ENCODE data around the gene KLF13.

KLF13 gene

DNA sequence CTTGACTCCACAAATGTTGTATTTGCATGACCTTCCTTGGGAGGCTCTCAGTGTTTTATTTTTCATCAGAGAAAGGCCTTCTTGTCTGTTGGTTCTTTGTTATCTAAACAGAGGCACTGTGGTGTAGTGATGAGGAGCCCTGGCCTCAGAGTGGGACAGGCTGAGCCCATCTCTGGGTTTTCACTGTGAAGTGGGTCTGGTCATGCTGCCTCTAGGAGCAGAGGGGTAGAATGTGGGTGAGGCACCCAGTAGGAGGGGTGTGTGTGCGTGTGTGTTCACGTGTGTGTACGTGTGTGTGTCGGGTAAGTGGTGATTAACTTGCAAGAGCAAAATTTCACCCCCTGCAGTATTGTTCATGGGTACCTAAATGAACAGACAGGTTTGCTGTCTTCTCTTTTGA is 14.4 kb downstream of the KLF13 start:
- Mint-ChIP-seq H3K9me3 (ENCODE audit: low read depth) (no peaks in the 10 kb centered on the region), H3K27me3 (no peaks in the 10 kb centered on the region), H3K4me1 (ENCODE audit: low read depth) (peaks cover 96% of the 10 kb centered on the region), H3K4me3 (peak overlapping the region; percentile 40), H3K27ac (peak overlapping the region; percentile 99), H3K36me3 (no peaks in the 10 kb centered on the region)

DNA sequence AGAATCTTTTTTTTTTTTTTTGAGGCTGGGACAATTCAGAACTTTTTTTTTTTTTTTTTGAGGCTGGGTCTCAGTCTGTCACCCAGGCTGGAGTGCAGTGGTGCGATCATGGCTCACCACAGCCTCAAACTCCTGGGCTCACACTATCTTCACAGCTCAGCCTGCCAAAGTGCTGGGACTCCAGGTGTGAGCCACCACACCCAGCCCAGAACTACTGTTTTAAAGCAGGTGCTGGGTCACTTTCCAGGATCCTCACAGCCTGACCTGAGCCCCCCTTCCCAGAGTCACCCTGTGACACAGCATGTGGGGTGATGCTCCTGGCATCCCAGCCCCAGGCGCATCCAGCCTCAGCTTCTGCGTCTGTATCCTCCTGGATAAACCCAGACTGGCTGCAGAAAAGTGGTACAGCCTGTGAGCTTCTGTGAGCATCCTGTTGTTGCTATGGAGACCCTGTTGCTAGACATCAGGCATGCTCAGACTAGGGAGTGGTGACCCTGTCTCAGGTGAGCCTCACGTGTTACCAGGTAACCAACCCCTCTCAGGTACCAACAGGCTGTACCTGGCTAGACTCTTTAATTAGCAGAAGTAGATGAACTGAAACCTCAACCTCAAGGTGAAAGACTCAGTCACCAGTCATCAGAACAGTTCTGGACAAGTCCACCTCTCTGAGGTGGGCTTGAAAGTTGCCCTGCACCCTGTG is 15.0 kb downstream of the KLF13 start:
- peak overlapping the region; percentile 99 for H3K27ac Mint-ChIP-seq
- peaks cover 96% of the 10 kb centered on the region for H3K4me1 Mint-ChIP-seq (ENCODE audit: low read depth)
- H3K27me3 Mint-ChIP-seq = no peaks in the 10 kb centered on the region
- H3K36me3 Mint-ChIP-seq = no peaks in the 10 kb centered on the region
- H3K4me3 Mint-ChIP-seq = peak overlapping the region; percentile 46
- H3K9me3 Mint-ChIP-seq (ENCODE audit: low read depth) = no peaks in the 10 kb centered on the region

GRCh38 chr15:31342381-31342780 is 15.7 kb downstream of the KLF13 start:
- H3K36me3 Mint-ChIP-seq = no peaks in the 10 kb centered on the region
- H3K27ac Mint-ChIP-seq = peak overlapping the region; percentile 99
- no peaks in the 10 kb centered on the region for H3K27me3 Mint-ChIP-seq
- peak overlapping the region; percentile 75 for H3K4me3 Mint-ChIP-seq
- H3K9me3 Mint-ChIP-seq (ENCODE audit: low read depth) = no peaks in the 10 kb centered on the region
- H3K4me1 Mint-ChIP-seq (ENCODE audit: low read depth) = peaks cover 95% of the 10 kb centered on the region

DNA sequence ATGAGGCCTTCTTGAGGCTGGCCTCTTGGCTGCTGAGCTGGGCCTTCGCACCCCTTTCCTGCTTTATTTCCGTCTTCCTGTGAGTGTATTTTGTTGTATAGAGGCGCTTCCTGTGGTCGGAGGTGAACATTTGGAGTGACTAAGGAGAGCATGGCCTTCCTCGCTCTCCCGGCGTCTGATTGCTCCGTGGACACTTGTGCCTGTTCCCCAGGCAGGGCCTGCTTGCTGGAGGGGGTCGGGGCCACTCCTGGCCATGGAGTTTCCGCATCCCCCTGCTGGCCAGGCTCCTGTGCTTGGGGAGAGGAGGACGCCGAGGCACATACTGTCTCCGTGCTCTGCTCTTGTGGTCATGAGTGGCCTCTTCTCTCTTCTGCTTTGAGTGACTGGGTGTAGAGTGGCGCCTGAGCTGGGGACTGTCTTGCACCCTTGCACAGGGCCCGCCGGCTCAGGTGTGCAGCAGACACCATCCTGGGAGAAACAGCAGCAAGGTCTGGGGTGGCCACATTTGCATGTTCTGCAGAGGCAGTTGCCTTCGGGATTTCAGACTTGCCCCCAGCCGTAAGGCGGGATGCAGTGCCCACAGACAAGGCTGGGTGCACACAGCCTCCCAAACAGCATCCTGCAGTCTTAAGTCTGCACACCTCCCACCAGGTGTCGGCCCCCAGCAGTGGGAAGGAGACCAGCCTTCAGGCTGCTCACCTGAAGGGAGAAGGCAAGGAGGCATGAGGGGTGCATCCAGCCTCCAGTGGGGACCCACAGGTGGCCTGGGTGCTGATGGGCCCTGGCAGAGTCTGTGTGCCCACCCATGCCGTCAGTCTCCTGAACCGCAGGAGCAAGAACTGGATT is 16.4 kb downstream of the KLF13 start:
- no peaks in the 10 kb centered on the region for H3K9me3 Mint-ChIP-seq (ENCODE audit: low read depth)
- peak overlapping the region; percentile 99 for H3K27ac Mint-ChIP-seq

DNA sequence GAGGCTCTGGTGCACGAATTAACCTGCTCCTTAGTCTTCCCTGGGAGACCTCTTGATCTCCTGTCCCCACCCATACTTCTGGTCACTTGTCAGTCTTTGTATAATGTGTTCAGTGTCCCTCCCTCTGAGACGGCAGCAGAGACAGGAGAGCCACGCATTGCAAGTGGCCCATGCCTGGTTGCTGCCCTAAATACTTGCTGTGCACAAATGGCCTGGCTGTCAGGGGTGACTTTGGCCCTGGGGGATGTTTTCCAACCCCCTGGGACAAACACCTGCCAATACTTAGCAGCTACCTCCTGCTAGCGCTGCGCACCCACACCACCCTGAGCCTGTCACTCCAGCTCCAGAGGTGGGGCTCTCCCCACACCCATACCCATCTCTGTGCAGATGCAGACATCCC is 17.2 kb downstream of the KLF13 start:
- Mint-ChIP-seq H3K4me3 (peak overlapping the region; percentile 71), H3K4me1 (ENCODE audit: low read depth) (peaks cover 95% of the 10 kb centered on the region), H3K27me3 (no peaks in the 10 kb centered on the region), H3K9me3 (ENCODE audit: low read depth) (no peaks in the 10 kb centered on the region), H3K36me3 (no peaks in the 10 kb centered on the region), H3K27ac (peak overlapping the region; percentile 99)

More for the DNA sequence above, 16.4 kb downstream of the KLF13 start:
- Mint-ChIP-seq H3K36me3 (no peaks in the 10 kb centered on the region), H3K27me3 (no peaks in the 10 kb centered on the region), H3K4me1 (ENCODE audit: low read depth) (peaks cover 95% of the 10 kb centered on the region), H3K4me3 (peak overlapping the region; percentile 75)

GRCh38 chr15:31344266-31344665 is 17.6 kb downstream of the KLF13 start:
- Mint-ChIP-seq H3K9me3 (ENCODE audit: low read depth) (no peaks in the 10 kb centered on the region), H3K4me3 (peak overlapping the region; percentile 71), H3K27me3 (no peaks in the 10 kb centered on the region), H3K27ac (peak overlapping the region; percentile 99), H3K36me3 (no peaks in the 10 kb centered on the region), H3K4me1 (ENCODE audit: low read depth) (peaks cover 95% of the 10 kb centered on the region)

- Mint-ChIP-seq H3K4me3 (peak overlapping the region; percentile 93), H3K36me3 (no peaks in the 10 kb centered on the region), H3K27me3 (no peaks in the 10 kb centered on the region), H3K9me3 (ENCODE audit: low read depth) (no peaks in the 10 kb centered on the region), H3K27ac (peak overlapping the region; percentile 99), H3K4me1 (ENCODE audit: low read depth) (peaks cover 94% of the 10 kb centered on the region)
Observed at GRCh38 chr15:31344823-31345605, 18.4 kb downstream of the KLF13 start.

DNA sequence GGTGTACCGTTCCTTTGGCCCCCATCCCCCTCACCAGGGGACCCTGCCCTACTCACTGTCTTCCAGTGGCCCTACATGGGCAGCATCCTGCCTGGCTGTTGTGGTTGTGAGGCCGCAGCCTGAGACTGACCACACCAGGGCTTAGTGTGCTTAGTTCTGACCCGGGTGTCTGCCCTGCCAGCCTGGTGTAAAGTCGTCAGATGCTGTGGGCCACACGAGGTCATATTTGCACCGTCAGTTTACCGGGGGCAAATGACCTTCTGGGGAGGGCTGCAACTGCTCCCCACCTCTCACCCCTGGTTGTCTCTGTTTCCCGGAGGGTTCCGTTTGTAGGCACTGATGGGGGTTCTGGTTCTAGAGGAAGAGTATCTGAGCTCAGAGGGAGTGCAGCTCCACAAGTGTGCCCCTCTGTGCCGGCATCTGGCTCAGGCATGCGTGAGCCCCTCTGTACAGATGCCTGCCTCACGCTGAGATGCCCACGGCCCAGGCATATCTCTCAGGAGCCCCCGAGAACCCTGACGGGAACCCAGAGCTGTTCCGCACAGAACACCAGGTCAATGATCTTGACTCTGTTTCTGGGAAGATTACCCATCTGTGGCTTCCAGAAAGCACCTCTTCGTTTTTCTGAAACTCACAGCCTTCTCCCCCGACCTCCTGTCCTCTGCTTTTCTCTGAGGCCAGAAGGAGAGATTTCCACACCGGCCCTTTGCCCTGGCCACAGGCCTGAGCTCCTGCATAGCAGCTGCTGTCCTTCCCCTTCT is 19.2 kb downstream of the KLF13 start:
- H3K27ac Mint-ChIP-seq = peak overlapping the region; percentile 99
- peaks cover 94% of the 10 kb centered on the region for H3K4me1 Mint-ChIP-seq (ENCODE audit: low read depth)
- no peaks in the 10 kb centered on the region for H3K36me3 Mint-ChIP-seq
- no peaks in the 10 kb centered on the region for H3K27me3 Mint-ChIP-seq
- H3K9me3 Mint-ChIP-seq (ENCODE audit: low read depth) = no peaks in the 10 kb centered on the region
- peak overlapping the region; percentile 93 for H3K4me3 Mint-ChIP-seq

DNA sequence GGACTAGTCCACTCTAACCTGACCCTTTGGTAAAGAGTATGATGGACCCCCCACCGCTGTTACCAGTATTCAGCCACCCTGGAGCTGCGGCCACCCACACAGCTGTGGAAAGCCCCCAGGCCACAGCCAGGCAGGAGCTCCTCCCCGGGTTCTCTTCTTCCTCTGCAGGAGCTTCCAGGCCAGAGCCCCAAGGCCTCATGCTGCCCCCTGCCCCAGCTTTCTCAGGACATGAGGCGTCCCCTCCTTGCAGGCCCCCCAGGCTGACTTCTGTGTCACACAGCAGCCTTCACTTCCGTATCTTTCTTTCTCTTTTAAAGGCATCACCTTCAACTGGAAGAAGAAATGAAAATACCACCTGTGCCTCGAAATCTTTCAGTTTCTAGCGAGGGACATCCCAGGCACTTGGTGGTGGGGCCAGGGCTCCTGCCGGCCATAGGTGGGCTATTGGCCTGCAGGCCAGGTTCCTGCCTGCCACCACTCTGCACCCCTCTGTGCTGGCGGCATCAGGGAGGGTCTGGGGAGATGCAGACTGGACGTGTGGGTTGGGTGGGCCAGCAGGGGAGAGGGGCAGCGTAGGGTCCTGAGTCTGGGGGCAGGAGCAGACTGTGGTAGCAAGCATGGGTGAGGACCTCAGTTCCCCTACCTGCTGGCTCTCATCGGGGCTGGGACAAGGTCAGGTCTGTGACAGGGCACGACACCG is 19.9 kb downstream of the KLF13 start:
- H3K36me3 Mint-ChIP-seq = no peaks in the 10 kb centered on the region
- no peaks in the 10 kb centered on the region for H3K27me3 Mint-ChIP-seq
- no peaks in the 10 kb centered on the region for H3K9me3 Mint-ChIP-seq (ENCODE audit: low read depth)
- H3K27ac Mint-ChIP-seq = peak overlapping the region; percentile 99
- H3K4me1 Mint-ChIP-seq (ENCODE audit: low read depth) = peaks cover 95% of the 10 kb centered on the region
- peak overlapping the region; percentile 93 for H3K4me3 Mint-ChIP-seq

DNA sequence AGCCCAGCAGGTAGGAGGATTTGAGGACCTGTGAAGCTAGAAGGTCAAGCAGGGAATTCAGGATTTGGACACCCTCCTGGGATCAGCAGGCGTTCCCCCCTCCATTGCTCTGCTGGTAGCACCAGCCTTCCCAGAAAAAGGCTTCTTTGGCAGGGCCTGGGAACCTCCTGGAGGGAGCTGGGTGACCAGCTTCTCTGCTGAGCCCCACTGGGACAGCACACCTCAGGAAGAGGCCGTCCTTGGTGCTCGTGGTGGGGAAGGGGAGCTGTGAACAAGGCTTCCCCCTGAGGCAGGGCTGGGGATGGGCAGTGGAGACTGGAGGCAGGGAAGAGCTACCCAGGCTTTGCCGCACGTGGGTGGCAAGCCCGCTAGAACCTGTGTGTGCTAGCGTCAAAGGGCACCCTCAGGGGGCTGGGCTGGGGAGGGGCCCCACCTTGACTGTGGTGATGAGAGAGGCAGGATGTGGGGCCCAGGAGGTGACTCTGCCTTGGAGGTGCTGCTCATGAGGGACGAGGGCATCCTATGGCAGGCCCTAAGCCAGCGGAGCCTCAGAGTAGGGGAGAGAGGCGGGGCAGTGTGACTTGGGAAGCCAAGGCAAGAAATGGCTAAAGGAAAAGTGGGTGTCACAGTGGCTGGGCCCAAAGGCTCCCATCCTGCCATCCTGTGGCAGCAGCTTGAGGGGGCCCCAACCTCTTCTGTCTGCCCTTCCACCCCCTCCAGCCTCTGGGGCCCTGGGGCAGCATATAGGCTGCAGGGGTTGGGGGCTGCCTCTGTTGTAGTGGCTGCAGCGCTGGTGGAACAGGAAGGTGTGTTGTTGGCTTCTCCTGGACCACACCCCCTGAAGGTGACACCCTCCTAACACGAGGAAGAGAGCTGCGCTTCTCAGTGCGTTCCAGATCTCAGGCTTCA is 20.7 kb downstream of the KLF13 start:
- Mint-ChIP-seq H3K27me3 (no peaks in the 10 kb centered on the region), H3K27ac (peak overlapping the region; percentile 99), H3K36me3 (no peaks in the 10 kb centered on the region), H3K4me3 (peak overlapping the region; percentile 93), H3K4me1 (ENCODE audit: low read depth) (peaks cover 95% of the 10 kb centered on the region), H3K9me3 (ENCODE audit: low read depth) (no peaks in the 10 kb centered on the region)

- peak overlapping the region; percentile 93 for H3K4me3 Mint-ChIP-seq
- peaks cover 95% of the 10 kb centered on the region for H3K4me1 Mint-ChIP-seq (ENCODE audit: low read depth)
- no peaks in the 10 kb centered on the region for H3K27me3 Mint-ChIP-seq
- no peaks in the 10 kb centered on the region for H3K36me3 Mint-ChIP-seq
- peak overlapping the region; percentile 99 for H3K27ac Mint-ChIP-seq
- no peaks in the 10 kb centered on the region for H3K9me3 Mint-ChIP-seq (ENCODE audit: low read depth)
Observed at GRCh38 chr15:31347981-31348803, 21.6 kb downstream of the KLF13 start.

- H3K36me3 Mint-ChIP-seq = no peaks in the 10 kb centered on the region
- H3K4me1 Mint-ChIP-seq (ENCODE audit: low read depth) = peaks cover 94% of the 10 kb centered on the region
- H3K27ac Mint-ChIP-seq = peak overlapping the region; percentile 99
- H3K4me3 Mint-ChIP-seq = peak overlapping the region; percentile 56
- no peaks in the 10 kb centered on the region for H3K27me3 Mint-ChIP-seq
- no peaks in the 10 kb centered on the region for H3K9me3 Mint-ChIP-seq (ENCODE audit: low read depth)
Observed at GRCh38 chr15:31349233-31350141, 22.9 kb downstream of the KLF13 start.
